ENCODE results near the gene OR1I1. TPM values are rescaled to one million over a fixed set of nuclear protein-coding genes. Genes with fewer than 3 reads are reported as not detected.

OR1I1 gene
- total RNA-seq, 4 donors from 2014 or later, result not detected

DNA sequence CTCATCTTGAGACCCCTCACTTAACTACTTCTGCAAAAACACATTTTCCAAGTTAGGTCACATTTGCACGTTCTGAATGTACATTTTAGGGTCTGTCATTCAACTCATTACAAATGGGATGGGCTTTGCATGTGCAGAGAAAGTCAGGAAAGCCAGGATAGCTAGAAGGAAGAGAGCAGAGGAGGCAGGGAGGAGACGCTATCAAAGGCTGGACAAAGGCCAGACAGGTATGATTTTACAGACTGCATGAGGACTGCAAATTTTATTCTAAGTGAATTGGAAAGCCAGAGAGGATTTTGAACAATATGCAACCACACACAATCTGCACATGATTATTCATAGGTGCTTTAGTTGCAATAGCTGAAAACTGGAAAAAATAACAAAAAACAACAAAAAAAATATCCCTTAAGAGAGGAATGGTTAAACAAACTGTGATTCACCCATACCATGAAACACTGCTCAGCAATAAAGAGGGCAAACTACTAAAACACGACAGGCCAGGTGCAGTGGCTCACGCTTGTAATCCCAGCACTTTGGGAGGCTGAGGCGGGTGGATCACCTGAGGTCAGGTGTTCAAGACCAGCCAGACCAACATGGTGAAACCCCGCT lies 46.3 kb downstream of the OR1I1 start:
- no peak for TF ChIP-seq POLR2A (IDR thresholded peaks at IDR 0.05)
- TF ChIP-seq, protein P1, sequence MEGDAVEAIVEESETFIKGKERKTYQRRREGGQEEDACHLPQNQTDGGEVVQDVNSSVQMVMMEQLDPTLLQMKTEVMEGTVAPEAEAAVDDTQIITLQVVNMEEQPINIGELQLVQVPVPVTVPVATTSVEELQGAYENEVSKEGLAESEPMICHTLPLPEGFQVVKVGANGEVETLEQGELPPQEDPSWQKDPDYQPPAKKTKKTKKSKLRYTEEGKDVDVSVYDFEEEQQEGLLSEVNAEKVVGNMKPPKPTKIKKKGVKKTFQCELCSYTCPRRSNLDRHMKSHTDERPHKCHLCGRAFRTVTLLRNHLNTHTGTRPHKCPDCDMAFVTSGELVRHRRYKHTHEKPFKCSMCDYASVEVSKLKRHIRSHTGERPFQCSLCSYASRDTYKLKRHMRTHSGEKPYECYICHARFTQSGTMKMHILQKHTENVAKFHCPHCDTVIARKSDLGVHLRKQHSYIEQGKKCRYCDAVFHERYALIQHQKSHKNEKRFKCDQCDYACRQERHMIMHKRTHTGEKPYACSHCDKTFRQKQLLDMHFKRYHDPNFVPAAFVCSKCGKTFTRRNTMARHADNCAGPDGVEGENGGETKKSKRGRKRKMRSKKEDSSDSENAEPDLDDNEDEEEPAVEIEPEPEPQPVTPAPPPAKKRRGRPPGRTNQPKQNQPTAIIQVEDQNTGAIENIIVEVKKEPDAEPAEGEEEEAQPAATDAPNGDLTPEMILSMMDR (IDR thresholded peaks at IDR 0.05), result no peak
- WGBS, 2 donors, result 65 to 70% methylated on average over 6 of the region's 6 CpGs
- intact Hi-C loops (cut with DNase I; ENCODE audit: low total_unique reads), result no loop called here

DNA sequence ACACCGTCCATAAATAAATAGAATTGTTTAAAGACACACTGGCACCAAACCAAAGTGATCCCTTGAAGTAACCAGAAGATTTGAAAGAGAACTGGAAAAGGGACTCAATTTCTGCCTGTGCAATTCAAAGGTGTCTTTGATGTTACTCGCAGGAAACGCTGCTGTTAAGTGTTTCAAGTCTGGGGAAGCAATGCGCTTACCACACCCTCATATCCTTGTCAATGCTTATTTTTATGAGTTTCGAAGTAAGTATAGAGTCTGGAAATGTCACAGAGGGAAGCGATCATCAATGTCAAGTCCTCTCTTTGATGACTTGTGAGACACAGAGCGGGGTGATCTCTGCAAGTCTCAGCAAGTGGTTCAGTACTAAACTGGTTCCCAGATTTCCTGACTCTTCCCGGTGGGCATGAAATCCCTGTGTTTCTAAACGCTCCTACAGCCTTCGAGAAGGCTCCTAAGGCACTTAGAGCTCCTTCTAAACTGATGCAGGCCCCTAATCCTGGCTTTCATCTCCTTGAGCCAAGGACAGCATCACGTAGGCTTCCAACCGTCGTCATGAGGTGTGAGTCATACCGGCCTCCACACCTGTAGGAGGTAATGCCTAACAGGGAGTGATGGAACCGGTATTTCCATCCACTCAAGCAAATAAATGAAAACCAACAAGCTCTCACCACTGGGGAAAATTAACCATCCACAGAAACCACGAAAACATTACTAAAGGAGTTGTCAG lies 48.0 kb downstream of the OR1I1 start:
- TF ChIP-seq, protein P1 (IDR thresholded peaks at IDR 0.05), result no peak
- no peak for TF ChIP-seq POLR2A (IDR thresholded peaks at IDR 0.05)
- WGBS, 2 donors, result 42 to 48% methylated on average over 16 of the region's 16 CpGs
- intact Hi-C loops (cut with DNase I; ENCODE audit: low total_unique reads), result no loop called here
- peak in 1 of 2 donors; percentile 43 for DNase-seq (ENCODE audit: low spot score in 2 of 2)
- H3K4me3 ChIP-seq (ENCODE audit: low read depth, poor library complexity, severe bottlenecking), result no peak overlapping the region

More for the DNA sequence above, 46.3 kb downstream of the OR1I1 start:
- no peak for DNase-seq (ENCODE audit: low spot score in 2 of 2)
- H3K4me3 ChIP-seq (ENCODE audit: low read depth, poor library complexity, severe bottlenecking), result no peak overlapping the region

DNA sequence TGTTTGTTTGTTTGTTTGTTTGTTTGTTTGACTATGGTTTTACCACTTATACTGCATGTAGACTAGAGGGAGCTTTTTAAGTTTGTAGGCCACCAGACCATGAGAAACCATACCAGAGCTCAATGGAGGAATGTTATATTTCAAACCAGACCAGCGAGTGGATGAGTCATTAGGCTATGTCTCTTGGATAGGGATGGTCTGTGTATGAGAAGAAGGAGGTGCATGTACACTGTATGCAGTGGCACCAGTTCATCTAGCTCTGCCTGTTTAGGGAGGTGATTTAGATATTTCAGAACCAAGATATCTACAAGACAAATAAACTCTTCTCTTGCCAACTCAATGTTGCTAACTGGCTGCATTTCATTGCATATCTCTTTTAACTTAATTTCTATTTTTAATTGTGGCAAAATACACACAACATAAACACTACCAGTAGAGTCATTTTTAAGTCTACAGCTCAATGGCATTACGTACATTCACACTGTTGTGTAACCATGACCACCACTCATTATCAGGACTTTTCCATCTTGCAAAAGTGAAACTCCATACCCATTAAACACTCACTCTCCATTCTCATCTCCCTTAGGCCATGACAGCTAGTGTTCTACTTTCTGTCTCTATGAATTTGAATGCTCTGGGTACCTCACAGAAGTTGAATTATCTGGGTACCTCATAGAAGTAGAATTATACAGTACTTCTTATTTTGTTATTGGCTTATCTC lies 54.4 kb downstream of the OR1I1 start:
- H3K4me3 ChIP-seq (ENCODE audit: low read depth, poor library complexity, severe bottlenecking), result no peak overlapping the region
- intact Hi-C loops (cut with DNase I; ENCODE audit: low total_unique reads), result no loop called here
- DNase-seq (ENCODE audit: low spot score in 2 of 2), result peak in 1 of 2 donors; percentile 50
- TF ChIP-seq, protein P1 (IDR thresholded peaks at IDR 0.05), result no peak
- TF ChIP-seq POLR2A (IDR thresholded peaks at IDR 0.05), result no peak
- WGBS, 2 donors, result 53 to 55% methylated on average over 2 of the region's 2 CpGs

DNA sequence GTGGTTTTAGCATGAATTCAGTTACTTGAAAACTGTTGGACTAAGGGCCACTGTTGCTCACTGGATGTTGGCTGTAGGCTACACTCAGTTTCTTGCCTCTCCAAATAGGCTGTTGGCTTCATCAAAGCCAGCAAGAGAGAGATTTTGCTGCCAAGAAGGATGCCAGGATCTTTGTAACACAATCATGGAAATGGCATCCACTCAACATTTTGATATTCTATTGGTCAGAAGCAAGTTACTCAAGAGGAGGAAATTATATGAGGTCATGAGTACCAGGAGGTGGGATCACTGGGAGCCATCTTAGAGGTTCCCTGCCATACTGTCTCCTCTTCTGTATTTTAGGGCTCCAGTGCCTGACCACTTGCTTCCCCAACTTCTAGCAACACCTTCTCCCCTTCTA lies 55.8 kb downstream of the OR1I1 start:
- intact Hi-C loops (cut with DNase I; ENCODE audit: low total_unique reads), result no loop called here
- TF ChIP-seq POLR2A (IDR thresholded peaks at IDR 0.05), result no peak
- TF ChIP-seq, protein P1 (IDR thresholded peaks at IDR 0.05), result no peak
- no peak for DNase-seq (ENCODE audit: low spot score in 2 of 2)
- H3K4me3 ChIP-seq (ENCODE audit: low read depth, poor library complexity, severe bottlenecking), result no peak overlapping the region

DNA sequence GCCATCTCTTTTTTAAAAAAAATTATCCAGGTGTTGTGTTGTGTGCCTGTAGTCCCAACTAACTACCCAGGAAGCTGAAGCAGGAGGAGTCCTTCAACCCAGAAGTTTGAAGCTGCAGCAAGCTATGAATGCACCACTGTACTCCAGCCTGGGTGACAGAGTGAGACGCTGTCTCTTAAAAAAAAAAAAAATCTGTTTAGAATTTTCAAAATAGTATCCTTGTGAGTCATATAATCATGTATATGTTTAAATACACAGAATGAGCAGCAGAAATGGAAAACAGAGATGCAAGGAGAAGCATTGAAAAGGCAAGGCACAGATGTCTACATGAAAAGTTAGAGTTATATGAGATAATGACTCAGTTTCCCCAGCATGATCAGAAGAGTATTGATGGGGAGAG lies 56.4 kb downstream of the OR1I1 start:
- DNase-seq (ENCODE audit: low spot score in 2 of 2), result no peak
- TF ChIP-seq POLR2A (IDR thresholded peaks at IDR 0.05), result no peak
- TF ChIP-seq, protein P1 (IDR thresholded peaks at IDR 0.05), result no peak
- WGBS, 2 donors, result 25 to 33% methylated on average over 1 of the region's 1 CpG

More for the DNA sequence above, 56.4 kb downstream of the OR1I1 start:
- intact Hi-C loops (cut with DNase I; ENCODE audit: low total_unique reads), result no loop called here
- H3K4me3 ChIP-seq (ENCODE audit: low read depth, poor library complexity, severe bottlenecking), result no peak overlapping the region

All from lower leg skin (tissue), 4 donors.